Activated B cell treated with CpG ODN at 0.5 μM for 24 hours (primary cell): ENCODE data around the gene CDK17. TPM values are rescaled to one million over a fixed set of nuclear protein-coding genes. Genes with fewer than 3 reads are reported as not detected.

Source experiments
- ATAC-seq: fragments of 200-7000 bp; cut with Tn5 transposase; one replicate; pipeline ENCODE4 v1.10.0; 2021; ENCODE audit warnings: low read depth, mild to moderate bottlenecking, moderate library complexity
- CTCF ChIA-PET: fragments of 350-600 bp; sonication (Branson Sonifier 250); formaldehyde crosslinking; loops from one replicate; lab custom pipeline; 2021; ENCODE audit warnings: antibody characterized with exemption; lab: Charles Lee
- POLR2A ChIA-PET: fragments of 350-600 bp; sonication (Branson Sonifier 250); formaldehyde crosslinking; loops from one replicate; lab custom pipeline; 2021; ENCODE audit warnings: antibody characterized with exemption; lab: Charles Lee
- DNase-seq: peaks from one replicate; pipeline ENCODE4 v3.0.0; 2022
- H3K27ac Mint-ChIP-seq: one replicate; pipeline ENCODE4 v1.8.0; 2020; ENCODE audit warnings: mixed read lengths
- H3K27me3 Mint-ChIP-seq: one replicate; pipeline ENCODE4 v1.8.0; 2021; ENCODE audit warnings: mixed read lengths
- H3K36me3 Mint-ChIP-seq: one replicate; pipeline ENCODE4 v1.8.0; 2021; ENCODE audit warnings: low read depth, mixed read lengths
- H3K4me1 Mint-ChIP-seq: one replicate; pipeline ENCODE4 v1.8.0; 2021; ENCODE audit warnings: mixed read lengths
- H3K4me3 Mint-ChIP-seq: one replicate; pipeline ENCODE4 v1.8.0; 2020; ENCODE audit warnings: mild to moderate bottlenecking, mixed read lengths
- H3K9me3 Mint-ChIP-seq: one replicate; pipeline ENCODE4 v1.8.0; 2020; ENCODE audit warnings: mixed read lengths
- CTCF ChIP-seq: fragments of 200-600 bp; IDR thresholded peaks from one replicate; pipeline ENCODE4 v1.8.0; 2022; ENCODE audit warnings: antibody characterized with exemption, mild to moderate bottlenecking
- intact Hi-C: fragments of 100-400 bp; cut with micrococcal nuclease; formaldehyde crosslinking; loops from one replicate; pipeline ENCODE4 v1.15.1; 2024
- total RNA-seq: library from RNA; stranded (reverse); gene quantifications from 2 replicates; pipeline ENCODE4 v1.2.3, GENCODE V29; 2022

CDK17 gene
- total RNA-seq, 1 donor from 2014 or later, result 57.3 TPM

- ATAC-seq, result no peak
- POLR2A ChIA-PET, result no interaction called here
Measured at GRCh38 chr12:96364092-96364700, 36.0 kb downstream of the CDK17 start.

GRCh38 chr12:96361074-96361473 lies 39.2 kb downstream of the CDK17 start:
- POLR2A ChIA-PET, result no interaction called here
- H3K27me3 Mint-ChIP-seq, result no peaks in the 10 kb centered on the region
- intact Hi-C loops, result no loop called here
- H3K36me3 Mint-ChIP-seq, result peaks cover 9% of the 10 kb centered on the region
- CTCF ChIA-PET, result no interaction called here
- ATAC-seq (no peak), DNase-seq (no peak)
- no peak overlapping the region for H3K27ac Mint-ChIP-seq
- H3K9me3 Mint-ChIP-seq, result no peaks in the 10 kb centered on the region
- no peak overlapping the region for H3K4me3 Mint-ChIP-seq
- TF ChIP-seq CTCF, result no peak
- peaks cover 59% of the 10 kb centered on the region for H3K4me1 Mint-ChIP-seq

More at GRCh38 chr12:96364092-96364700, 36.0 kb downstream of the CDK17 start:
- CTCF ChIA-PET, result no interaction called here
- Mint-ChIP-seq H3K4me1 (peaks cover 66% of the 10 kb centered on the region), H3K4me3 (no peak overlapping the region), H3K9me3 (no peaks in the 10 kb centered on the region), H3K27ac (no peak overlapping the region), H3K27me3 (no peaks in the 10 kb centered on the region), H3K36me3 (peaks cover 9% of the 10 kb centered on the region)
- intact Hi-C loops, result loop anchor here (2.0 kb wide), 1 partner anchor 15 kb away; no protein-coding TSS in a partner anchor
- no peak for TF ChIP-seq CTCF
- DNase-seq, result no peak

- CTCF ChIA-PET, result no interaction called here
- DNase-seq (no peak), ATAC-seq (no peak)
- Mint-ChIP-seq H3K4me3 (no peak overlapping the region), H3K36me3 (peaks cover 9% of the 10 kb centered on the region), H3K4me1 (peaks cover 60% of the 10 kb centered on the region), H3K9me3 (no peaks in the 10 kb centered on the region), H3K27me3 (no peaks in the 10 kb centered on the region), H3K27ac (no peak overlapping the region)
- no peak for TF ChIP-seq CTCF
- intact Hi-C loops, result no loop called here
- POLR2A ChIA-PET, result no interaction called here
Measured at GRCh38 chr12:96360550-96360949, 39.7 kb downstream of the CDK17 start.

GRCh38 chr12:96359328-96359727 lies 40.9 kb downstream of the CDK17 start:
- Mint-ChIP-seq H3K4me3 (no peak overlapping the region), H3K27ac (no peak overlapping the region), H3K27me3 (no peaks in the 10 kb centered on the region), H3K36me3 (peaks cover 7% of the 10 kb centered on the region), H3K4me1 (peaks cover 60% of the 10 kb centered on the region), H3K9me3 (no peaks in the 10 kb centered on the region)
- TF ChIP-seq CTCF, result no peak
- DNase-seq (no peak), ATAC-seq (no peak)
- ChIA-PET POLR2A (no interaction called here), CTCF (interaction anchor here (1.1 kb wide), 1 partner anchor 11 kb away, joined by 3 read pairs; no protein-coding TSS in a partner anchor)
- intact Hi-C loops, result no loop called here

- CTCF ChIA-PET, result no interaction called here
- Mint-ChIP-seq H3K4me3 (no peak overlapping the region), H3K9me3 (no peaks in the 10 kb centered on the region), H3K27me3 (no peaks in the 10 kb centered on the region), H3K27ac (no peak overlapping the region), H3K4me1 (peaks cover 70% of the 10 kb centered on the region), H3K36me3 (peaks cover 4% of the 10 kb centered on the region)
- no peak for ATAC-seq
- no peak for TF ChIP-seq CTCF
- intact Hi-C loops, result no loop called here
- POLR2A ChIA-PET, result no interaction called here
- DNase-seq, result no peak
Measured at GRCh38 chr12:96356831-96357230, 43.4 kb downstream of the CDK17 start.
